ENCODE measurements around the gene SAMD10.
"Not testable (repeated sequence)": the region's sequence is repeated elsewhere in the genome, so short reads cannot be mapped to it uniquely, and the experiment has no call there.

The SAMD10 gene

DNA sequence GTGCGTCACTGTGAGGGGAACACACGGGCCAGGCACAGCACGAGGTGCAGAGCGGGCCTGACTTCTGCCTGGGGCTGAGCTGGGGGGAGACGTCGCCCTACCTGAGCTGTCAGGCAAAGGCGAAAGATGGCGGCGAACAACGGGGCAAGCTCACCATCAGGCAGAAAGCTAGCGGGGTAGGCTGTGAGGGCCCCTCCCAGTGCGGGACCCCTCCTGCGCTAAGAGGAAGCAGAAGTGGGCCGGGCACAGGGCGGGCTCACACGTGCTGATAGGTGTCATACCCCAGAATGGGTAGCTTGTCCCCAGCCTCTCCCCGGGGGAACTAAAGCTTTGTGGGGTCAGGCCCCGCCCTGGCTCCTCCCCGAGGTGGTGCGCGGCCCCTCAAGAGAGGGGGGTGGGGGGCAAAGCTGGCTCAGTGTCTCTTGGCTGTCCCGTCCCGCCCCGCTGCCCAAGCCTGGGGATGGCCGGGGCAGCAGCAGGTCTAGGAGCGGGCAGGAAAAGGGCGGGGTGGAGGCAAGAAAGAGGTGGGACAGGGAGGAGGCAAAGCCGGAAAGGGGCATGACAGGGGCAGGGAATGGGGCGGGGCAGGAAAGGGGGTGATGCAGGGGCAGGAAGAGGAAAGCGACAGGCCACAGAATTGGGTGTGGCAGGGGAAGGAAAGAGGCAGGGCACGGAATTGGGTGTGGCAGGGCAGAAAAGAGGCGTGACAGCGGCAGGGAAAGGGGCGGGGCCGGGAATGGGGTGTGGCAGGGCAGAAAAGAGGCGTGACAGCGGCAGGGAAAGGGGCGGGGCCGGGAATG is 38.0 kb downstream of the SAMD10 start:
- peak; percentile 34 to 63 for DNase-seq (ENCODE audit: low read depth in 2 of 2)

DNA sequence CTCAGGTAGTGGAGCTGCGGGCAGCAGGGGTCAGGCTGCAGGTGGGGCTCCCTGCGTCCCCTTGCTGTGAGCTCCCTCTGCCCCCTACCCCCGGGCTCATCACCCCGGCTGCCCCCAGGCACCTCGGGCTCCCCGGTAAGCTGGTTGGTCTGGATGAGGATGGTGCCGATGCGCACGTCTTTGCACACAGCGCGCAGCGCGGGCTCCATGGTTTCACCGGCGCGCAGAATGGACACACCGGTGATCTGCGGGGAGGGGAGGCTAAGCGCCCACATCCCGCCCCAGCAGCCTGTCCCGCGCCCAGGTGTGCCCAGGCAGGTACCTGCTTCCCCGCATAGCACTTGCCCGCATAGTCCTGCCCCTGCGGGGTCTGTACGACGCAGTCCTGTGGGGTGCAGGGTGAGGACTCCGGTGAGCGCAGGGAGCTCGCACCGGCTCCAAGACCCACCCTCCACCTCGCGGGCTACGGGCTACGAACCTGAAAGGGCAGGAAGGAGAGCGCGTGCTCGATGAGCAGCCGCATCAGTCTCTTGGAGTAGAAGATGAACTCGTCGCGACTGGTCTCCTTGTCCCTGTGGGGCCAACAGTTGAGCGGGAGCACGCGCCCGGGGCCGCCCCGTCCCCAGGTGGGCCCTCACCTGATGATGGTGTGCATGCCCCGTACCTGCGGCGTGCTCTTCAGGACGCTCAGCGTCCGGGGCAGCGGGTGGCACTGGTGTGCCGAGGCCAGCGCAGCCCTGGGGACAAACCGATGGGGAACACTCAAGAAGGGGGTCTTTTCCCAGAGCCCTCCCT is 38.8 kb downstream of the SAMD10 start:
- no peak for DNase-seq (ENCODE audit: low read depth in 2 of 2)

DNA sequence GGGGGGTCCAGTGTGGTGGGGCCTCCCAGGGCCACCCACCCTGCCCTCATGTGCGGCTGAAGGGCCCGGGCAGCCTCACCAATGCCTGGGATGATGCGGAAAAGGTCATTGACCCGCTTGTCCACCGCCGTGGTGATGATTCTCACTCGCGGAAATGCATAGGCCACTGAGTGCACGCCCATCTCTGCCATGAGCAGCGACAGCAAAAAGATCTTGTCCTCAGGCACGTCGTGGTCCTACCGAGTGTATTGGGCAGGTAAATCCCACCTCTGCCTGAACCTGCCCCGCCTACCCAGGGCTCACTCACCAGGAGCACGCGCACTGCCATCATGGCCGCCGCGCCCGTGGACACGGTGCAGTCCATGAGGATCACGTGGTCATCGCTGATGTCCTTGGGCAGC is 39.4 kb downstream of the SAMD10 start:
- no peak for DNase-seq (ENCODE audit: low read depth in 2 of 2)

DNA sequence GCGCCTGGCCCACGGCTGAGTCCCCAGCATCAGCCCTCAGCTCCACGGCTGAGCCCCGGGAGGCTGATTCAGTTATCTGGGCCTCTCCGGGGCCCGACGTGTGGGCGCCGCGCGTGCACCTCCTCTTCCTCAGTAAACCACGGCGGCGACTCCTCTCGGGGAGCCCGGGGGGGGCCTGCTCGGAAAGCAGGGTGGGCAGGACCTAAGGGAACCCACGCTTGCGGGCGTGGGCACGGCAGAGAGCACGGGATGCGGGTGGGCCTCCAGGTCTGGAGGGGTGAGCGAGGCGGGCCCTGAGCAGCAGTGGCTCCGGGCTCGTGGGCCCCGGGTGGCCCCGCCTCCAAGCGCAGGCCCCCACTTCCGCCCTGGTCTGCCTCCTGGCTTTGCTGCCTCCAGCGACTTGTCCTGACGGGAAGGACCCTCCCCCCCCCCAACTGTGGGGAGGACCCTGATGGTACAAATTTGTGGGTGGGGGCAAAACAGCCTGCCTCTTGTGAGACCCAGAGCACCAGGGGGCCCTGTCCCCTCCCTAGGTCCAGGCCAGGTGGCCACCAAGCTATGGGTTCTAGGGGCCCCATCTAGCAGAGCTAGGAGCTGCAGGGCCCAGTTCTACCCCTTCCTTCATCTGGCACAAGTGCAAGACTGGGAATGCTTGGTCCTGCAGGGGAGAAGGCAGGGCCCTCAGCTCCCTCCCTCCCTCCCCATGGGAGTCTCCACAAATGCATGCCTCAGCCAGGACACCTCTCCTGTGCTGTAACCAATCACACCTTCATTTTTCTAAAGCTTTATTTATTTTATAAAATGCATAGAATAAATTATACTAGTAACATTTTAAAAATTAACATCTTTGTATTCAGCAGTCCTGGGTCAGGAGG is 40.1 kb downstream of the SAMD10 start:
- no peak for DNase-seq (ENCODE audit: low read depth in 2 of 2)

DNA sequence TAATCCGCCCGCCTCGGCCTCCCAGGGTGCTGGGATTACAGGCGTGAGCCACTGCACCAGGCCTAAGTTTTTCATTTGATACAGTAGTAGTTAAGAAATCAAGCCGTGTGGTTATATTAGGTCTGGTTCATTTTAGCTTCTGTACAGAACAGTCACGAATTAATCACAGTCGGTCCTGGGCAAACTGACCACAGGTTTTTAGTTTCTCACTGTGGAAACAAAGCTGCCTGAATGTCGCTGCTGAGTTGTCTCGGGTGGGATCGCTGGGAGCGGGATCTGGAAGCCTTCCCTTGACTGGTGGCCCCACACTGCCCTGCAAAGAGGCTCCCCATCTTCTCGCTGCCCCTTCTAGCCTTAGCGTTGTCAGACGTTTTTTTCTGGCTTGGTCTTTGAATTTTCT is 41.8 kb downstream of the SAMD10 start:
- DNase-seq (ENCODE audit: low read depth in 2 of 2): no peak

DNA sequence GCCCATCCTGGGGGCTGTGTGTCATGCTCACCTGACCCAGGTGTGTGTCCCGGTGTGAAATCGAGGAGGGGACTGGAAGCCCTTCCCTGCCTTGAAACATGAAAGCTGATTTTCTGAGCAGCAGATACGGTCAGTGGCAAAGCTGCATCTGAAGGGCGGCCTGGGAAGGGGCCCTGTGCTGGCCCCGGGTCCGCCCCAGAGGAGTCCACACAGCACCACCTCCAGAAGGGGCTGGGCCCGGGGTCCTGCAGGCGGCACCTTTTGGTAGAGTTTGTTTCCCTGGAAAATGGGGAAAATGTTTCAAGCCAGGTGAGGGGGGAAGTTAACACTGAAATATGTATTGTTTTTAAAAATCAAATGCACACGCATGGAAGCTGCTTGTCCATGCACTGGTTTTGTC is 44.0 kb downstream of the SAMD10 start:
- no peak for DNase-seq (ENCODE audit: low read depth in 2 of 2)

DNA sequence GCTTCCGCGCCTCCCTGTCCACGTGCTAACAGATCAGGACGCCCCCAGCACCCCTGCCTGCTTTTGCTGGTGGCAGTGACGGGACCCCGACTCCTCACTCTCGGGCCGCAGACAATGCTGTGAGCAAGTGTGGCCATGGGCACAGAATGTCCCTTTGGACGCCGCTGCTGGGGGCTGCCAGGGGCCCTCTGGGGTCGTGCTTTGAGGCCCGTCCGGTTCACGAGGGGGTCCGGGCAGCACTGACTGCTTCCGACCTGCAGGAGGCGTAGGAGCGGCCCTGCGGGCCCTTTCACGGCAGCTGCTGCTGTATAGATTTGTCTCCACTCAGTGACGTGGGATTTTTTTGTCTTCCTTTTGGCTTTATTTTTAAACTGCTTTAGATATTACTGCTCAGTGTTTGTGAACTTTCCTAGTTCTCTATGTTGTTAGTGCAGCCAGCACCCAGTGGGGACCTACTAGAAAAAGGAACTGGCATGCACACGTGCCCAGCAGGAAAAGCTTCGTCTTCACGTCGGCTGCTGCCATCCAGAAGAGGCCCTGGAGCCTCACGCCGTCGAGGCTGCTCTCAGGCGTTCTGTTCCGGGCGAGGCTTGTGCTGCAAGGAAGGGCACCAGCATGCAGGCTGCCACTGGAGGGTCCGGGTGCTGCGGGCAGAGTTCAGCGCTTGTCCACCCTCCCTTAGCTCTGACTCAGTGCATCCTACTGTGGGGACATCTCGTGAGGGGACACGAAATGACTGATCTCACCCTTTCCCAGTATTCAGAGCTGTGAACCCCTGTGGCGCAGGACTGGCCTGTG is 45.0 kb downstream of the SAMD10 start:
- no peak for DNase-seq (ENCODE audit: low read depth in 2 of 2)

DNA sequence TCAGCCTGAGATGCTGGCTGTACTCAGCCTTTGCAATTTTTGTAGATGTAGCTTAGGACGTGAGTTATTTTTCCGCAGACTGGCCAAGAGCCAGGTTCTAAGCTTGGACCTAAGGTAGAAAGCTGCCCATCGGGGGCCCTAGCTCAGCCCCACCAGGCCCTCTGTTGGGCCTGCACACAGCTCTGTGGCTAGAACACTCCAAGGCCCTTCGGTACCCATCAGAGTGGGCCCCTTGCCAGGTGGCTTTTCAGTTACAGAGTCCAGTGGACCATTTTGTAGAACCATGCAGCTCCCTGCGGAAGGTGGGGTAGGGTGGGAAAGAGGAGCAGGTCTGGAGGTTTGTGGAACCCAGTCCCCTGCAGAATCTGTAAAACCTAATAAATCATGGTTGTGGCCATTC is 45.8 kb downstream of the SAMD10 start:
- no peak for DNase-seq (ENCODE audit: low read depth in 2 of 2)

DNA sequence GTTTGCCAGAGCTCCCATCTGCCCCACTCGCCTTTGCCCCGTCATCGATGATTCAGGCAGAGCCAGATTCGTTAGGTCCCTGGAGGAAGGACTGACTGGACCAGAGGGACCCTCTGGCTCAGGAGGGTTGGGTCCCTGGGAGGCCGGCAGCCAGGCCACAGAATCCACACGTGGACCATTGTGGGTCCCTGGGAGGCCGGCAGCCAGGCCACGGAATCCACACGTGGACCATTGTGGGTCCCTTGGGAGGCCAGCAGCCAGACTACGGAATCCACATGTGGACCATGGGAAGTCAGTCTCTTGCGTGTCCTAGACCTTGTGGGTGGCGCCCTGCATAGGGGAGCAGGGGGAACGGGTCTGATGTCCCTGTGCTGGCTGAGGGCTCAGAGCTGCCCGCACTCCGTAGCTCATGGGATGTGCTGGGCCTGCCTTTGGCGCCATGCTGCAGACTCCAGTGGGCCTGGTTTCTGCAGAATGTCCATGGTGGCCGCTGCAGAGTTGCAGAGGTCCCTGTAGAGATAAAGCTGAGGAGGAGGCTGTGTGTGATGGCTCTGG is 46.8 kb downstream of the SAMD10 start:
- no peak for DNase-seq (ENCODE audit: low read depth in 2 of 2)

DNA sequence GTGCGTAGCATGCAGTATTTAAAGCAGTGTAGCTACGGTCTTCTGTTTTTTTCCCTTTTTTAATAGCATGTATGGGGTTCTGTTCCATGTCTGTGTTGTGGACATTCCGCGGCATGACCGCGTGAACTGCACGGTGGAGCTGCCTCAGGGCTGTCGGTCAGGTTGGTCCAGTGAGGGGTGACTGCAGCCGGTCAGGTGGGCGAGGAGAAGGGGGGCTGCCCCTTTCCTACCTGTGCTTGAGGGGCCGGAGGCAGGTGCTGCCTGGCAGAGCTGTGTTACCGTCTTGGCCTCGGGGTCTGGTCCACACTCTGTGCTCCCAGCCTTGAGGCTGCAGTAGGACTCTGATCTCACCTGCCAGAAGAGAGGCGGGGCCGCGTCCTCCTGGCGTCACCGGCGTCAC is 47.7 kb downstream of the SAMD10 start:
- DNase-seq (ENCODE audit: low read depth in 2 of 2): no peak

DNA sequence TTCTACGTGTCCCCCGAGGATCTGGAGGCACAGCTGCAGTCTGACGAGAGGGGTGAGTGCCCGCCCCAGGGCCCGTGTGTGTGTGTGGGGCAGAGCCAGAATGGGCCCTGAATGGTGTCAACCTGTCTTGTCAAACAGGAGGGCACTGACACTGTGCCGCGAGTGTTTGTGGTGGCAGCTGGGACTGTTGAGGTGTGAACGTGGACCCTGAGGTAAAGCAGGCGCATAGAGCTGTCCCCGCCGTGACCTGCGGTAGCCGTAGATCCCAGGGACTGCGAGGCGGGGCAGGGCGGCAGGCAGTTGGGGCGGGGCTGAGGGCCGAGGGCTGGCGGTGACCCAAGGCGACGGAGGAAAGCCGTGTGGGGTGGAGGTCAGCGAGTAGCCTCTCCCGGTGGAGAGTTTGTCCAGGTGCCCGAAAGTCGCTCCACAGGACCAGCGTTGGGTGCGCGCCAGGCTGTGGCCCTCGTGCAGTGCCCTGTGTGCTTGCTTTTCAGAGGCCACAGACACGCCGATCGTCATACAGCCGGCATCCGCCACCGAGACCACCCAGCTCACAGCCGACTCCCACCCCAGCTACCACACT is 48.4 kb downstream of the SAMD10 start:
- DNase-seq (ENCODE audit: low read depth in 2 of 2): no peak

DNA sequence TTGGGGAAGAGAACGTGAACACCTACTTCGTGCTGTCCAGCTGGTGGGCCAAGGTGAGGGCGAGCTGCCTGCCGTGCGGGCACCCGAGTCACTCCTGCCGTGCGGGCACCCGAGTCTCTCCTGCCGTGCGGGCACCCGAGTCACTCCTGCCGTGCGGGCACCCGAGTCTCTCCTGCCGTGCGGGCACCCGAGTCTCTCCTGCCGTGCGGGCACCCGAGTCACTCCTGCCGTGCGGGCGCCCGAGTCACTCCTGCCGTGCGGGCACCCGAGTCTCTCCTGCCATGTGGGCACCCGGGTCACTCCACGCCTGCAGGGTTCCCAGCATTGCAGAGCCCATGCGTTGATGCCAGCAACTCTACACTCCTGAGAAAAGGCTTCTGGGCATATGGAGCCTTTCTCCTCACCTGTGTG is 50.0 kb downstream of the SAMD10 start:
- not testable (repeated sequence) for DNase-seq (ENCODE audit: low read depth in 2 of 2)

DNA sequence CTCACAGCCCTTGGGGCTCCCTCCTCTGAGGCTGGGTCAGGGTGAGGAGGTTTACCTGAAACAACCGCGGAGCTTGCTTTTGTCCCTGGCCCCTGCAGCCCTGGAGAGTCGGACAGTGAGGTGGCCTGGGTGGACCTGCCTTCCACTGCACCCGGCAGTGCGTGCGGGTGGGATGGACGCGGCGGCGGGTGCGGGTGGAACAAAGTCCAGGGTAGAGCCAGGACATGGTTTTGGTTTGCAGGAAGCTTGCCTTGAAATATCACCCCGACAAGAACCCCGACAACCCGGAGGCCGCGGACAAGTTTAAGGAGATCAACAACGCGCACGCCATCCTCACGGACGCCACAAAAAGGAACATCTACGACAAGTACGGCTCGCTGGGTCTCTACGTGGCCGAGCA is 50.4 kb downstream of the SAMD10 start:
- DNase-seq (ENCODE audit: low read depth in 2 of 2): no peak

DNA sequence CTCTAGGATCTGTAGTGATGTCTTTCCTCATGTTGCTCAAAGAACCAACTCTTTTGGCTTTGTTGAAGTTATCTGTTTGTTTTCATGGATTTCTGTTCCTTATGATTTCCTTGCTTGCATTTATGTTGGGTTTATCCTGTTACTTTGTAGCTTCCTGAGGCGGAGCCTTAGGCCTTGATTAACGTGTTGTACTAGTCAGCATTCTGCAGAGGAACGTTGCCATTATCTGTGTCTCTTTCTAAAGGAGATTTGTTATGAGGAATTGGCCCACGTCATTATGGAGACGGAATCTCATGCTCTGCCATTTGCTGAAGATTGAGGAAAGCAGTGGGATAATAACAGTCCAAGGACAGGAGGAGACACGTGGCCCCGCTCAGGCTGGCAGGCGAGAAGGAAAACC is 53.1 kb downstream of the SAMD10 start:
- no peak for DNase-seq (ENCODE audit: low read depth in 2 of 2)

DNA sequence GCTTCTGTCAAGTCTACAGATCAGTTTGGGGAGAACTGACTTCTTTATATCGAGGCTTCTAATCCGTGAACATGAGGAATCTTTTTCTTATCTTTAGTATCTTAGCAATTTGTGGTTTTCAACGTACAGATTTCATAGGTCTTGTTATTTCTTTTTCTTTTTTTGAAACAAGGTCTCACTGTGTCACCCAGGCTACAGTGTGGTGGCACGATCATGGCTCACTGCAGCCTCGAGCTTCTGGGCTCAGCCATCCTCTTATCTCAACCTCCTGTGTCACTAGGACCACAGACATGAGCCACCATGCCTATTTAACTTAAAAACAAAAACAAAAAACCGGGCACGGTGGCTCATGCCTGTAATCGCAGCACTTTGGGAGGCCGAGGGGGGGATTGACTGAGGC is 55.2 kb downstream of the SAMD10 start:
- no peak for DNase-seq (ENCODE audit: low read depth in 2 of 2)

All from stimulated activated CD8-positive, alpha-beta memory T cell treated with anti-CD3 and anti-CD28 coated beads, Interleukin-2, amount 100 ng/mL, for 1 hour (primary cell).